ENCODE measurements around the gene RAB11B. TPM values are rescaled to one million over a fixed set of nuclear protein-coding genes. Genes with fewer than 3 reads are reported as not detected.

RAB11B gene
- total and polyA plus RNA-seq, 2 of the 13 experiments (the other 11 are each of a cell fraction or from before 2014, with no cell fraction given), result 6.0 to 28.4 TPM

DNA sequence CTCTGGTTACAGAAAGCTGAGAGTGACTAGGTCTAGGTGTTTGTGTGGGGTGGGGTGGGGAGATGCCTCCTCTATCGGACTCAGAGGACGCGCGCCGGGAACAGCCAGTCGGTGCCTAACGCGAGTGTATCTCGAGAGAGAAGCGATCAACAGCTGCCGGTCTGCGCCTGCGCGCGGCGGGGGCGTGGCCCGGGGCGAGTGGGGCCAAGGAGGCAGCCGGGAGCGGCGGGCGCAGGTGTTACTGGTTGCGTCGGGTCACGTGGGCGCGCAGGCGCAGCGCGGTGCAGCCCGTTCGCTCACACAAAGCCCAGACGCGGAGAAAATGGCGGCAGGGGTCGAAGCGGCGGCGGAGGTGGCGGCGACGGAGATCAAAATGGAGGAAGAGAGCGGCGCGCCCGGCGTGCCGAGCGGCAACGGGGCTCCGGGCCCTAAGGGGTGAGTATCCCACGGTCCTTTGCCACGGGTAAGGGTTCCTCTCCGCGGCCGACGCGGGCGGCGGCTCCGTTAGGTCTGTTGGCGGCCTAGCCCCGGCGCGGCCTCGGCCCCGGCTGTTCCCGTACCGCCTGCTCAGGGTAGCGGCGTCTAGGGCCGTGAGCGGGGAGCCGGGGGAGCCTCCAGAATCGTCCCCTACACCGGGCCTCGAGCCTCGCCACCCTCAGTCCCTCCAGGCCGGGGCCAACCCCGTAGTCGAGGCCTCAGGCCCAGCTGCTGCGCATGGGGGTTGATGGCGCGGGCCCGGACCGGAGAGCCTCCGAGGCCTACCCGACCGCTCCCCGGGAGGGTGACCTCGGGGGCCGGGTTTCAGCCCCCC is 54.7 kb downstream of the RAB11B start, which contains the start of gene HNRNPM (continued):
- TF ChIP-seq, protein P1, sequence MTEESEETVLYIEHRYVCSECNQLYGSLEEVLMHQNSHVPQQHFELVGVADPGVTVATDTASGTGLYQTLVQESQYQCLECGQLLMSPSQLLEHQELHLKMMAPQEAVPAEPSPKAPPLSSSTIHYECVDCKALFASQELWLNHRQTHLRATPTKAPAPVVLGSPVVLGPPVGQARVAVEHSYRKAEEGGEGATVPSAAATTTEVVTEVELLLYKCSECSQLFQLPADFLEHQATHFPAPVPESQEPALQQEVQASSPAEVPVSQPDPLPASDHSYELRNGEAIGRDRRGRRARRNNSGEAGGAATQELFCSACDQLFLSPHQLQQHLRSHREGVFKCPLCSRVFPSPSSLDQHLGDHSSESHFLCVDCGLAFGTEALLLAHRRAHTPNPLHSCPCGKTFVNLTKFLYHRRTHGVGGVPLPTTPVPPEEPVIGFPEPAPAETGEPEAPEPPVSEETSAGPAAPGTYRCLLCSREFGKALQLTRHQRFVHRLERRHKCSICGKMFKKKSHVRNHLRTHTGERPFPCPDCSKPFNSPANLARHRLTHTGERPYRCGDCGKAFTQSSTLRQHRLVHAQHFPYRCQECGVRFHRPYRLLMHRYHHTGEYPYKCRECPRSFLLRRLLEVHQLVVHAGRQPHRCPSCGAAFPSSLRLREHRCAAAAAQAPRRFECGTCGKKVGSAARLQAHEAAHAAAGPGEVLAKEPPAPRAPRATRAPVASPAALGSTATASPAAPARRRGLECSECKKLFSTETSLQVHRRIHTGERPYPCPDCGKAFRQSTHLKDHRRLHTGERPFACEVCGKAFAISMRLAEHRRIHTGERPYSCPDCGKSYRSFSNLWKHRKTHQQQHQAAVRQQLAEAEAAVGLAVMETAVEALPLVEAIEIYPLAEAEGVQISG (CRISPR knock-in tag; IDR thresholded peaks at IDR 0.05), result peak; percentile 75
- TF ChIP-seq HOXA3 (CRISPR knock-in tag; IDR thresholded peaks at IDR 0.05), result peak; percentile 92
- no peak for TF ChIP-seq SETDB1 (CRISPR knock-in tag; IDR thresholded peaks at IDR 0.05; ENCODE audit: borderline replicate concordance)
- TF ChIP-seq CBX1 (IDR thresholded peaks at IDR 0.05; ENCODE audit: low read depth), result no peak
- no peak for TF ChIP-seq BCLAF1 (IDR thresholded peaks at IDR 0.05)
- TF ChIP-seq SIN3B (IDR thresholded peaks at IDR 0.05; ENCODE audit: low read length), result no peak
- no peak for TF ChIP-seq TRIM24 (CRISPR knock-in tag; IDR thresholded peaks at IDR 0.05)
- no peak; the same call in 1 of the 2 replicates for TF ChIP-seq HIVEP1 (CRISPR knock-in tag; IDR thresholded peaks at IDR 0.05)
- TF ChIP-seq ZNF614 (CRISPR knock-in tag; IDR thresholded peaks at IDR 0.05; ENCODE audit: borderline replicate concordance), result peak; percentile 61; the same call in 1 of the 2 replicates
- no peak for TF ChIP-seq ZNF747 (CRISPR knock-in tag; IDR thresholded peaks at IDR 0.05; ENCODE audit: borderline replicate concordance)
- no peak for TF ChIP-seq ZNF354B (CRISPR knock-in tag; IDR thresholded peaks at IDR 0.05)
- no peak for TF ChIP-seq KLF12 (CRISPR knock-in tag; IDR thresholded peaks at IDR 0.05; ENCODE audit: borderline replicate concordance)
- TF ChIP-seq, protein P2, sequence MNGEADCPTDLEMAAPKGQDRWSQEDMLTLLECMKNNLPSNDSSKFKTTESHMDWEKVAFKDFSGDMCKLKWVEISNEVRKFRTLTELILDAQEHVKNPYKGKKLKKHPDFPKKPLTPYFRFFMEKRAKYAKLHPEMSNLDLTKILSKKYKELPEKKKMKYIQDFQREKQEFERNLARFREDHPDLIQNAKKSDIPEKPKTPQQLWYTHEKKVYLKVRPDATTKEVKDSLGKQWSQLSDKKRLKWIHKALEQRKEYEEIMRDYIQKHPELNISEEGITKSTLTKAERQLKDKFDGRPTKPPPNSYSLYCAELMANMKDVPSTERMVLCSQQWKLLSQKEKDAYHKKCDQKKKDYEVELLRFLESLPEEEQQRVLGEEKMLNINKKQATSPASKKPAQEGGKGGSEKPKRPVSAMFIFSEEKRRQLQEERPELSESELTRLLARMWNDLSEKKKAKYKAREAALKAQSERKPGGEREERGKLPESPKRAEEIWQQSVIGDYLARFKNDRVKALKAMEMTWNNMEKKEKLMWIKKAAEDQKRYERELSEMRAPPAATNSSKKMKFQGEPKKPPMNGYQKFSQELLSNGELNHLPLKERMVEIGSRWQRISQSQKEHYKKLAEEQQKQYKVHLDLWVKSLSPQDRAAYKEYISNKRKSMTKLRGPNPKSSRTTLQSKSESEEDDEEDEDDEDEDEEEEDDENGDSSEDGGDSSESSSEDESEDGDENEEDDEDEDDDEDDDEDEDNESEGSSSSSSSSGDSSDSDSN (CRISPR knock-in tag; IDR thresholded peaks at IDR 0.05), result peak; percentile 82
- TF ChIP-seq MAFG (CRISPR knock-in tag; IDR thresholded peaks at IDR 0.05), result no peak; the same call in 1 of the 2 replicates
- peak; percentile 65; the same call in 1 of the 2 replicates for TF ChIP-seq ZNF232 (CRISPR knock-in tag; IDR thresholded peaks at IDR 0.05; ENCODE audit: borderline replicate concordance)
- TF ChIP-seq ZNF44 (CRISPR knock-in tag; IDR thresholded peaks at IDR 0.05), result no peak; the same call in none of the 2 replicates
- peak; percentile 81 for TF ChIP-seq NFYC (CRISPR knock-in tag; IDR thresholded peaks at IDR 0.05)
- no peak for TF ChIP-seq HMG20B (CRISPR knock-in tag; conservative IDR thresholded peaks at IDR 0.05)
- TF ChIP-seq RARA (CRISPR knock-in tag; IDR thresholded peaks at IDR 0.05), result peak; percentile 13
- TF ChIP-seq TEAD3 (CRISPR knock-in tag; optimal IDR thresholded peaks at IDR 0.05; ENCODE audit: borderline replicate concordance), result no peak
